ENCODE data around the gene LINGO1. TPM values are rescaled to one million over a fixed set of nuclear protein-coding genes. Genes with fewer than 3 reads are reported as not detected.

The LINGO1 gene
- 0.32 TPM for total RNA-seq

- ATAC-seq, result no peak
Measured at GRCh38 chr15:77632534-77633133, at the start of gene LINGO1. LINGO1 (minus strand) TSS chr15:77632912; CDS start chr15:77632315, 597 bp downstream.

- no peak for ATAC-seq
Measured at GRCh38 chr15:77681362-77681761, 48.6 kb upstream of the LINGO1 start.

GRCh38 chr15:77676569-77677375 is 44.1 kb upstream of the LINGO1 start:
- ATAC-seq, result no peak

GRCh38 chr15:77675806-77676415 is 43.2 kb upstream of the LINGO1 start:
- no peak for ATAC-seq

GRCh38 chr15:77674327-77674726 is 41.6 kb upstream of the LINGO1 start:
- no peak for ATAC-seq

GRCh38 chr15:77673866-77674265 is 41.2 kb upstream of the LINGO1 start:
- ATAC-seq, result no peak

- ATAC-seq, result no peak
Measured at GRCh38 chr15:77672135-77672534, 39.4 kb upstream of the LINGO1 start.

GRCh38 chr15:77671362-77672056 is 38.8 kb upstream of the LINGO1 start:
- no peak for ATAC-seq

- no peak for ATAC-seq
Measured at GRCh38 chr15:77670558-77671361, 38.0 kb upstream of the LINGO1 start.

GRCh38 chr15:77669896-77670295 is 37.2 kb upstream of the LINGO1 start:
- ATAC-seq, result no peak

- no peak for ATAC-seq
Measured at GRCh38 chr15:77667338-77668234, 34.9 kb upstream of the LINGO1 start.

- ATAC-seq, result no peak
Measured at GRCh38 chr15:77666296-77666660, 33.6 kb upstream of the LINGO1 start.

GRCh38 chr15:77665530-77666295 is 33.0 kb upstream of the LINGO1 start:
- ATAC-seq, result no peak

- ATAC-seq, result no peak
Measured at GRCh38 chr15:77664428-77664827, 31.7 kb upstream of the LINGO1 start.

GRCh38 chr15:77663256-77663655 is 30.5 kb upstream of the LINGO1 start:
- ATAC-seq, result no peak

GRCh38 chr15:77659350-77660321 is 26.9 kb upstream of the LINGO1 start:
- no peak for ATAC-seq

GRCh38 chr15:77658304-77658703 is 25.6 kb upstream of the LINGO1 start:
- no peak for ATAC-seq

GRCh38 chr15:77657634-77658238 is 25.0 kb upstream of the LINGO1 start:
- ATAC-seq, result no peak

GRCh38 chr15:77656294-77656693 is 23.6 kb upstream of the LINGO1 start:
- no peak for ATAC-seq
